DOHH2 (cell line): Measurements from ENCODE around the gene RNF130.

Experiments
- CTCF ChIP-seq: fragments of 200-600 bp; sonication (generic); IDR thresholded peaks from one replicate; pipeline ENCODE4 v1.5.1; 2014; ENCODE audit warnings: antibody characterized with exemption, mild to moderate bottlenecking, low read depth, low read length; ENCODE audit not compliant: poor library complexity, severe bottlenecking
- EZH2phosphoT487 ChIP-seq: fragments of 200-600 bp; sonication (generic); IDR thresholded peaks from 2 replicates; pipeline ENCODE4 v1.6.1; 2017; ENCODE audit warnings: borderline replicate concordance, mild to moderate bottlenecking, antibody characterized with exemption, low read length, moderate library complexity, mixed read lengths

- TF ChIP-seq CTCF (no peak), EZH2phosphoT487 (no peak)
Observed at GRCh38 chr5:180098526-180098925, 27.0 kb upstream of the RNF130 start.
